ENCODE measurements around the gene KY.

The KY gene

DNA sequence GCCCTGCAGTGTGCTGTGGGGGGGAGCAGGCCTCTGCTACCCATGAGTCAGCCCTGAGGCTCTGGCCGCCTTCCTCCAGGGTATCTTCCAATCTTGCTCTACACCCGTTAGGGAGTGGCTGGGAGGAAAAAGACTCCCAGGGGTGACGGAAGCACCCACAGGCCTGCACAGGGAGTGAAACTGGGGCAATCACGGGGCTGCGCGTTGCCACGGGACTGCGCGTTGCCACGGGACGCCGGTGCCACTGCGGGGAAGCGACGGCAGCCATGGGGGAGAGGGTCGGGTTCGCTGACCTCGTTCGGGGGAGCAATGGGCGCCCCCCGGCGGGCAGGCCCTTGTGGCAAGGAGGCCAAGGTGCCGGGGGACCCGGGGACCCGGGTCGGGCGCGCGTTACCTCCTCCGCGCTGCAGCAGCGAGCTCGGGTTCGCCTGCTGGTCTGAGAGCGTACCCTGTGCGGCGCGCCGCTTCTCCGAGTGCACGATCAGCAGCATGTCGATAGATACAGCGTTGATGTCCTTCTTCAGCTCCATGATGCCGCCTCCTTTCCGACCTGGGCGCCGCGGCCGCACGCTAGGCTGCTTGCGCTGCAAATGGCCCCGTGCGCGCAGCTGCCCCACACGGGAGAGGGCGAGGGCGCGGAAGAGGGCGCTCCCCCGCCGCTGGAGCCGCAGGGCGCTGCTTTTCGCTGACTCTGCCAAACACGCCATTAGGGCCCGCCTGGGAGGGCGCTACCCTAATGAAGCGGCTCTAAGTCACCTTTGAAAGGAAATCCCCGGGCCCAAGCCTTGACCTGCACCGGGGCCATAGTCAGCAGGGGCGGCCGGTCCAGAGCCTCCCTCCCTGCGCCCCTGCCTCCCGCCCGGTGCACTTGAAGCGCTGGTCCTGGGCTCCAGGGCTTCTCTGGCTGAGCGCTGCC lies at the start of gene KY:
Gene KY, minus strand, starts transcription at position 592 of the 916 bp plus-strand sequence. Its CDS starts 62 bp downstream, at position 530.
- no peak for DNase-seq

- no peak for DNase-seq
Measured at GRCh38 chr3:134699721-134700120, 48.9 kb upstream of the KY start.

GRCh38 chr3:134699141-134699711 lies 48.4 kb upstream of the KY start:
- DNase-seq = no peak

GRCh38 chr3:134697830-134698689 lies 47.2 kb upstream of the KY start:
- DNase-seq = no peak

GRCh38 chr3:134696155-134696554 lies 45.3 kb upstream of the KY start:
- no peak for DNase-seq

DNA sequence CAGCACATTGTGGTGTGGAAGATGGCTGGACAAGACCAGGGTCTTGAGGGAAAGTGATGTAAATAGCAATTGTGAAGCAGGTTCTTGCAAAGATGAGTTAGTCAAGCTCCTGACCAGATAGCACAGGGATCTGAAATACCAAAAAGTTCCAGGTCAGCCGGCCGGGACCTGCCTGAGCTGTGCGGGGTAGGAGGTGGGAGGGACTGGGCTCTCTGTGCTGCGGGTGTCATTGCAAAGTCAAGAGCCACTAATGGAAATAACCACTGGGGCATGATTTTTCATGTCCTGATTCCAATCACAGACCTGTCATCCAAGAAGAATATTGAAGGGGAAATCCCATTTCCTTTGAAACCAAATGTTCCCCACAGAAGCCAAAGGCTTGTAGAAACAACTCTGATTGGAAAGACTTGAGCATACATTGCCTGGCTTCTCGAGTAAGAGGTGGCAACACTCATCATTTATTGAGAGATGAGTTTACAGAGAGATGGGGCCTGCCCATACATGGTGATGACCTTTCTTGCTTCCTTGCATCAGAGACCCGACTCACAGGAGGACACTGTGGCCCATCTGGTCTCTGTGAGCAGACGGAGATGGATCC lies 44.2 kb upstream of the KY start:
- DNase-seq = no peak

DNA sequence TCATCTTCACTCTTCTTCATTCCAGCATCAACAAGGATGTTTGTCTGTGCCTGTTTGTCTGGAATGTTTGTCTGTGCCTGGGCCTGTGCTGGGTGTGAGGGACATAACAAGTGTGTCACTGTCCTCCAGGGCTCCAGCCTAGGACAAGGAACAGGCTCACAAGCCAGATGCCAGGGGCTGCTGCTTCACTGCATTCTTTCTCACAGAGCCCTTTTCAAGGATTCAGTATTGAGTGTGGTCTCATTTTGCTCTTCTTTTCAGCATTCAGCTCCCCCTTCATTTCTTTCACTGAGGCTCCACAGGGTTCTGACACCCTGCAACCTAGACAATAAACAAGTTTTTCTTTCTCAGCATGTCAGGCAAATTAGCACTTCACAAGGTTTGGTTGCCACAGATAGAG lies 43.6 kb upstream of the KY start:
- no peak for DNase-seq

GRCh38 chr3:134693804-134694203 lies 43.0 kb upstream of the KY start:
- no peak for DNase-seq

GRCh38 chr3:134693226-134693625 lies 42.4 kb upstream of the KY start:
- DNase-seq = no peak

- DNase-seq = no peak
Measured at GRCh38 chr3:134690226-134690625, 39.4 kb upstream of the KY start.

DNA sequence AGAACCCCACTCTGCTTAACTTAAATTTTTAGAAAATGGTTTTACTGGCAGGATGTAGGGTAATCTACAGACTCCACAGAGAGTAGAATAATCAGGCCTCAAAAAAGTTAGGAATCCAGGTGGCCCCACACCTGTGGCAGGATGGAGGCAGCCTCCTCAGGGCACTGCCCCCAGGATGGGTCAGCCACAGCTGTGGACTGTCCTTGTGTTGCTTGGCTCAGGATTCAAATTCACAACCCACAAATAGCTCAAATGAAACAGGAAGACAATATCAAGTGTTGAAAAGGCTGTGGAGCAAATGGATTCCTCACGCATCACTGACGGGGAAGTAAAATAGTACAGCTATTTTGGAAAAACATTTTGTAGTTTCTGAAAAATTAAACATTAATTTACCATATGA lies 36.8 kb upstream of the KY start:
- no peak for DNase-seq

GRCh38 chr3:134685929-134686802 lies 35.3 kb upstream of the KY start:
- no peak for DNase-seq

DNA sequence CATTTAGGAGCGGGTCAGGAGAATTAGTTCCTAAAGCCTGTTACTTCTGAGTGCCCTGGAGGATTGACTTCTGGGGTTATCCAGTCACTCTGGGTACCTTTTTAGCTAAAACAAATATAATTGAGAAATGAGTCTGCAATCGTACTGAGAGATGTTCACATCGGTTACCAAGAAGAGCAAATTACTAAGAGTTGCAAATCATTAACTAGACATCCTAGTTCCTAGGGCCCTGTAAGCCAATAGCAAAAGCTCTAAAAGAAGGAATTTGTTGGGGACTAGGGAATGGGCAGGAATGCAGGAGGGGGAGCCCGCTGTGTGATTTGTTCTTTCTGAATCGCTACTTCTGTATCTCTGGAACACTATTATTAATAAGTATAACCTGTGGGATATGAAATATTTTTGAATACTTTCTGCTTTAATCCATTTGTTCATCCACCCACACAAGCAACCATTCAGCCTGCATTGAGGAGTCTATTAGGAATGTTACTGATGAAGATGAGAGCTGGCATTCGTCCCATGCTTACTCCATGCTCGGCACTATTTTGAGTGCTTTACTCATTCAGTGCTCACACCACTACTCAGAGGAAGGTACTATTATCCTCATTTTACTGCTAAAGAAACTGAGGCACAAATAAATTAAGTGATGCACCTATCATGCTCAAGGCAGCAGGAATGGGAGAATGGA lies 31.5 kb upstream of the KY start:
- DNase-seq = no peak

DNA sequence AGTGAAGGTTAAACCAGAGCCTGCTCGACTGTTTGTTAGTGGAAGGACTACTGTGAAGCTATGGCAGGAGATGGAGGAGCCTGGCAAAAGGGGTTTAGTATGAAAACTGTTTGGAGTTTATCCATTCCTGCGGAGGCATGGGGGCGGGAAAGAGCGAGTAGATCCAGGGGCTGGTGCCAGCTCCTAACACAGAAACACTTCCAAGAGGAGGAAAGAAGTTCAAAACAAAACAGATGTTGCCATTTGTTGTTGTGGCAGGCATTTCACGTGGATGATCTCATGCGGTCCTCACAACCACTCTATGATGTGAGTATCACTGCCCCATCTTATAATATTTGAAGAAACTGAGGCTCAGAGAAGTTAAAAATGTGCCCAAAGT lies 30.7 kb upstream of the KY start:
- DNase-seq = no peak

GRCh38 chr3:134680796-134681521 lies 30.1 kb upstream of the KY start:
- no peak for DNase-seq

GRCh38 chr3:134677987-134678308 lies 27.1 kb upstream of the KY start:
- no peak for DNase-seq

DNA sequence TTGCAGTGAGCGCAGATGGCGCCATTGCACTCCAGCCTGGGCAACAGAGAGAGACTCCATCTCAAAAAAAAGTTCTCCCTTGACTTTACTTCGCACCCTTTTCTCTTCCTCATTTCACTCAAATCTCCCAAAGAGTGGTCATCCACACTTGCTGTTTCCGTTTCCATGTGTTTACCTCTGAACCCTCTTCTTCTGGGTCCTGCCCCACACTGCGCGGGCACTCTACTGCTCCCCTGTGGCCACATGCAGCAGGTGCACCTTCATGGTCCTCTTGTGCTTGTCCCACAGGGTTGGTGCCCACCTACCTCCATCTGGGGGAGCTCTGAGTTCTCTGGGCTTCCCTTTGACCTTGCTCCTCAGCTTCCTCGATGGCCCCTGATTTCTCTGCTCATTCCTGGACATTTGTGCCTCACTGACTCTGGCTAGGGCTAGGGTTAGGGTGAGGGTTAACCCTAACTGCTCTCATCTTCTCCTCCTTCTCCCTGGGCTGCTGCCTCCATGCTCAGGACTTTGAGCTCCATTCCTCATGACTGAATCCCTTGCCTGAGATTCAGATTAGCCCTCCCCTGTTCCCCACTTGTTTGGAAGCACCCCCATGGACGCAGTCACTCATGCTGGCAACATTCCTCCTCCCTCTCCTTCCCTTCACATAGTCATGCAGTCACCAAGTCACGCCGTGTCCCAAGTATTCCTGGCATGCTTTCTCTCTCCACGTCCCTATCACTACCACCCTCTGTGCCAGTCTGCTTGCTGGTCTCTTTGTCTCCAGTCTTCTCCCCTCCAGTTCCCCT lies 26.6 kb upstream of the KY start:
- DNase-seq = peak; percentile 13

DNA sequence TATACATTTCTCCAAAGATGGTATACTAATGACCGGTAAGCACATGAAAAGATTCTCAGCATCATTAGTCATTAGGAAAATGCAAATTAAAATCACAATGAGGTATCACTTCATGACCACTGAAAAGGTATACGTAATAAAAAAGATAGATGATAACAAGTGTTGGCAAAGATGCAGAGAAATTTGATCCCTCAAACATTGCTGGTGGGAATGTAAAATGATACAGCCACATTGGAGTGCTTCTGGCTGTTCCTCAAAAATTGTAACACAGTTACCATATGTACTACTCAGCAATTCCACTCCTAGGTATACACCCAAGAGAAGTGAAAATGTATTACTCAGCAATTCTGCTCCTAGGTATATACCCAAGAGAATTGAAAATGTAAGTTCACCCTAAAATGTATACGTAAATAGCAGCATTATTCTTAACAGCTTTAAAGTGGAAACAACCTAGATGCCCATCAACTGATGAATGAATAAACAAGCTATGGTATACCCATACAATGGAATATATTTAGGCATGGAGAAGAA lies 25.0 kb upstream of the KY start:
- no peak for DNase-seq

DNA sequence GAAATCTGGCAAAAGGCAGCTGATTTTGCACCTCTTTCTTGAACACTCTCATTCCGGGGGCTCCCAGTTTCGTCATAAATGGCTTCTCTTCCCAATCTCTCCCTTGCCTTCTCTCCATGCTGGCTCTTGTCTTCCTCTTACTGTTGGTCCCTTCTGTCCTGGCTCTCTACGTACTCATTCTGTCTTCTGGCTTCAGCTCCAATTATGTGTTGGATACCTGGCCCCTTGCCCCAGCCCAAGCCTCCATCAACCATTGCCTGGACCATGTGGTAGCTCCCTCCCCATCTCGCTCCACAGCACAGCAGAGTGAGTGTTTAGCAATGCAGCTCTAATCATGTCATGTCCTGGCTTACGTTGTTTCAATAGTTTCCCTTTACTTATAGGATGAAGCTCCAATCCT lies 21.7 kb upstream of the KY start:
- no peak for DNase-seq

- no peak for DNase-seq
Measured at GRCh38 chr3:134667956-134668355, 17.1 kb upstream of the KY start.

Measured in inflammatory macrophage treated with lipopolysaccharide for 4 hours (primary cell).